ENCODE measurements around the gene PTPRD.

Gene PTPRD

DNA sequence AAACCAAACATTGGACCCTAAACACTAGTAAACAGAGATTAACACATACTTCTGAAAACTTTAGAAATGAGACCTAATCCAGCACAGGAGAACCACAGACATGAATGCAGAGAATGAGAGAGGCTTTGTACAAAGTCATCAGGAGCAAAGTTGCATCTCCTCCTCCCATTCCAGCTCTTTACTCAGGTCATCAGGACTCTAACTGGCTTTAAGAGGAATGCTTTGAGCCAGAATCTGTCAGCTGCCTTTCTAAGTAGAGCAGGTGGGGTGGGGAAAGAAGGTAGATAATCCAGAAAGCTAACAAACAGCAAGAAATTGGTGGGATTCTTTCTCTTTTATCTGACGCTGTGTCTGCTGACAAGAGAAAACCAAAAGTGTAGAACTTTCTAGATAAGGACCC lies 2230.5 kb downstream of the PTPRD start:
- H3K27me3 ChIP-seq (ENCODE audit: insufficient read depth, low read depth): no peaks in the 10 kb centered on the region
- H3K27ac ChIP-seq: no peak overlapping the region
- TF ChIP-seq, protein P1, sequence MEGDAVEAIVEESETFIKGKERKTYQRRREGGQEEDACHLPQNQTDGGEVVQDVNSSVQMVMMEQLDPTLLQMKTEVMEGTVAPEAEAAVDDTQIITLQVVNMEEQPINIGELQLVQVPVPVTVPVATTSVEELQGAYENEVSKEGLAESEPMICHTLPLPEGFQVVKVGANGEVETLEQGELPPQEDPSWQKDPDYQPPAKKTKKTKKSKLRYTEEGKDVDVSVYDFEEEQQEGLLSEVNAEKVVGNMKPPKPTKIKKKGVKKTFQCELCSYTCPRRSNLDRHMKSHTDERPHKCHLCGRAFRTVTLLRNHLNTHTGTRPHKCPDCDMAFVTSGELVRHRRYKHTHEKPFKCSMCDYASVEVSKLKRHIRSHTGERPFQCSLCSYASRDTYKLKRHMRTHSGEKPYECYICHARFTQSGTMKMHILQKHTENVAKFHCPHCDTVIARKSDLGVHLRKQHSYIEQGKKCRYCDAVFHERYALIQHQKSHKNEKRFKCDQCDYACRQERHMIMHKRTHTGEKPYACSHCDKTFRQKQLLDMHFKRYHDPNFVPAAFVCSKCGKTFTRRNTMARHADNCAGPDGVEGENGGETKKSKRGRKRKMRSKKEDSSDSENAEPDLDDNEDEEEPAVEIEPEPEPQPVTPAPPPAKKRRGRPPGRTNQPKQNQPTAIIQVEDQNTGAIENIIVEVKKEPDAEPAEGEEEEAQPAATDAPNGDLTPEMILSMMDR (conservative IDR thresholded peaks at IDR 0.05; ENCODE audit: low read depth, low read length): no peak
- no peaks in the 10 kb centered on the region for H4K20me1 ChIP-seq (ENCODE audit: insufficient read depth)
- no peak overlapping the region for H3K4me2 ChIP-seq
- H3K36me3 ChIP-seq (ENCODE audit: insufficient read depth): no peaks in the 10 kb centered on the region
- no peak overlapping the region for H3K4me3 ChIP-seq (IDR thresholded peaks at IDR 0.05; ENCODE audit: insufficient read depth, low read depth, low read length)
- H2AFZ ChIP-seq (ENCODE audit: low read depth): no peak overlapping the region
- no peaks in the 10 kb centered on the region for H3K79me2 ChIP-seq (ENCODE audit: insufficient read depth, low read depth)
- no peaks in the 10 kb centered on the region for H3K4me1 ChIP-seq (ENCODE audit: low read depth, poor library complexity, severe bottlenecking)
- no peak overlapping the region for H3K9ac ChIP-seq

DNA sequence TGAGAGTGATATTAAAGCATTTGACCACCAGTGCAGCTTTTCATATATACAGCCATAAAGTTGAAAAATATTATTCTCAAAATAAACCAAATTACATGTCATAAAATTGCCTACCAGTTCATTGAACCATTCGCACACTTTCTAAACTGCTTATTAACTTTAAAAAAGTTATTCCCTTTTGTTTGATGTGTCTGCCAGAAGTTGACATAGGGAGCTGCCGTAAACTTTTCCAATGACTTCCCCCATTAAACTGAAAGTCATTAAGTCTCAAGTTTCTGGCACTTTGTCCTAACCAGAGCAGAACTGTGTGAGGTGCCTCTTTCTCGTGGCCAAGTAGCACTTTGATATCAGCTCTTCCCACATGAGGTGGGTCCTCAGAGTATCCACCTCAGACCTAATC lies 2231.2 kb downstream of the PTPRD start:
- TF ChIP-seq, protein P1 (conservative IDR thresholded peaks at IDR 0.05; ENCODE audit: low read depth, low read length): no peak
- H3K27ac ChIP-seq: no peak overlapping the region
- no peak overlapping the region for H3K9ac ChIP-seq
- no peaks in the 10 kb centered on the region for H3K36me3 ChIP-seq (ENCODE audit: insufficient read depth)
- no peaks in the 10 kb centered on the region for H3K27me3 ChIP-seq (ENCODE audit: insufficient read depth, low read depth)
- H4K20me1 ChIP-seq (ENCODE audit: insufficient read depth): no peaks in the 10 kb centered on the region
- H3K79me2 ChIP-seq (ENCODE audit: insufficient read depth, low read depth): no peaks in the 10 kb centered on the region
- no peak overlapping the region for H3K4me2 ChIP-seq
- no peak overlapping the region for H3K4me3 ChIP-seq (IDR thresholded peaks at IDR 0.05; ENCODE audit: insufficient read depth, low read depth, low read length)
- H2AFZ ChIP-seq (ENCODE audit: low read depth): no peak overlapping the region
- H3K4me1 ChIP-seq (ENCODE audit: low read depth, poor library complexity, severe bottlenecking): no peaks in the 10 kb centered on the region

DNA sequence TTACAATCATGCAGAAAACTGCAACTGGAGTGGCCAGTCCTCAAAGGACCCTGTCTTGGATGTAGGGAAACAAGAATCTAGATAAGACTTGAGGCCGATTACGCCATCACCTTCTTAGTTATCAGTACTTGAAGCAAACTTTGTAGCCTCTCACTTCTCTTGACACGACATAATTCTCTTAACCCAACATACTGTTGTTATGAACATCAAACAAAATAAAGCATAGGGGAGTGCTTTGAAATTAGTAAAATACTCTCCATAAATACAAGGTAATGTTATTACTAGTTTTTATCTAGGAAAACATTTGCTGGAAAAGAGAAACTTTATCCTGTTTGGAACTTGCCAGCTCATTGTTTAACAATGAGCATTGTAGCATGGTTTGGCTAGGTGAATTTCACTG lies 2238.3 kb downstream of the PTPRD start:
- Histone ChIP-seq H3K36me3 (ENCODE audit: insufficient read depth) (no peaks in the 10 kb centered on the region), H3K27me3 (ENCODE audit: insufficient read depth, low read depth) (no peaks in the 10 kb centered on the region)

DNA sequence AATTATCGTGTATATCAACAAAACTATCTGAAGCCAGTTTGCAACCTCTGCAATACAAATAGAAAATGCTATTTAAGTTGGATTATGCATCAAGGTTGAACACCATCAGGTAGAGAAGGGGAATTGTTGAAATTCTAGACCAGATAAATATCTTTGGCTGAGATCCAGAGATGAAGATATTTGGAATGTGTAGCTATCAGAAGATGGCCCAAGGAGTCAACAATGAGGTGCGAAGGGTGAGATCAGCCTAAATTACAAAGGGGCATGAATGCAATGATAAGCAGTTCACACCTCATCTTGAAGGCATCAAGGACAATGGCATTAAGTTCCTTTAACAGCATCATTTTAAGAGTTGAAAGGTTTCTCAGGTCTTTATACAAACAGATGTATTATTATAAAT lies 2241.1 kb downstream of the PTPRD start:
- Histone ChIP-seq H3K36me3 (ENCODE audit: insufficient read depth) (no peaks in the 10 kb centered on the region), H3K4me3 (IDR thresholded peaks at IDR 0.05; ENCODE audit: insufficient read depth, low read depth, low read length) (no peak overlapping the region), H3K79me2 (ENCODE audit: insufficient read depth, low read depth) (no peaks in the 10 kb centered on the region), H3K9ac (no peak overlapping the region), H4K20me1 (ENCODE audit: insufficient read depth) (no peaks in the 10 kb centered on the region), H3K4me2 (no peak overlapping the region), H3K27ac (no peak overlapping the region), H3K27me3 (ENCODE audit: insufficient read depth, low read depth) (no peaks in the 10 kb centered on the region), H3K4me1 (ENCODE audit: low read depth, poor library complexity, severe bottlenecking) (no peaks in the 10 kb centered on the region), H2AFZ (ENCODE audit: low read depth) (no peak overlapping the region)
- TF ChIP-seq, protein P1 (conservative IDR thresholded peaks at IDR 0.05; ENCODE audit: low read depth, low read length): no peak

More for the DNA sequence above, 2238.3 kb downstream of the PTPRD start:
- TF ChIP-seq, protein P1 (conservative IDR thresholded peaks at IDR 0.05; ENCODE audit: low read depth, low read length): no peak
- no peaks in the 10 kb centered on the region for H3K79me2 ChIP-seq (ENCODE audit: insufficient read depth, low read depth)
- H3K9ac ChIP-seq: no peak overlapping the region
- H4K20me1 ChIP-seq (ENCODE audit: insufficient read depth): no peaks in the 10 kb centered on the region
- H3K4me1 ChIP-seq (ENCODE audit: low read depth, poor library complexity, severe bottlenecking): no peaks in the 10 kb centered on the region
- no peak overlapping the region for H3K4me3 ChIP-seq (IDR thresholded peaks at IDR 0.05; ENCODE audit: insufficient read depth, low read depth, low read length)
- H3K27ac ChIP-seq: no peak overlapping the region
- no peak overlapping the region for H2AFZ ChIP-seq (ENCODE audit: low read depth)
- H3K4me2 ChIP-seq: no peak overlapping the region

Measured in KMS-11 (cell line).